Upper lobe of left lung (tissue), 6 donors: Measurements from ENCODE around the gene LANCL3. TPM values are rescaled to one million over a fixed set of nuclear protein-coding genes. Genes with fewer than 3 reads are reported as not detected.

ENCODE experiments used
- ATAC-seq, 2 donors: fragments of 200-7000 bp; cut with Tn5 transposase; one replicate each; pipeline ENCODE4 v1.9.1; 2022; ENCODE audit warnings: mild to moderate bottlenecking in 2 of 2, moderate library complexity in 2 of 2; ENCODE audit not compliant: low FRiP score in 2 of 2
- DNase-seq, 2 donors: peaks; one replicate each; pipeline ENCODE4 v3.0.0-alpha.2; 2019 to 2020
- H3K27ac ChIP-seq, 4 donors: fragments of 200-600 bp; sonication (generic); one replicate each; pipeline ENCODE4 v1.5.1; 2016 to 2019
- H3K27me3 ChIP-seq, 4 donors: fragments of 200-600 bp; sonication (generic); one replicate each; pipeline ENCODE4 v1.5.1; 2017 to 2019
- H3K36me3 ChIP-seq, 4 donors: fragments of 200-600 bp; sonication (generic); one replicate each; pipeline ENCODE4 v1.5.1; 2016 to 2019
- H3K4me1 ChIP-seq, 4 donors: fragments of 200-600 bp; sonication (generic); one replicate each; pipeline ENCODE4 v1.5.1; 2018 to 2019
- H3K4me3 ChIP-seq, 4 donors: fragments of 200-600 bp; sonication (generic); one replicate each; pipeline ENCODE4 v1.5.1; 2017 to 2019; ENCODE audit warnings: mild to moderate bottlenecking in 2 of 4, moderate library complexity in 1 of 4
- H3K9me3 ChIP-seq, 4 donors: fragments of 200-600 bp; sonication (generic); one replicate each; pipeline ENCODE4 v1.5.1; 2018 to 2019
- EP300 ChIP-seq, 4 donors: sonication (generic); formaldehyde crosslinking; IDR thresholded peaks; one replicate each; pipeline ENCODE4 v1.5.1; 2017; ENCODE audit warnings: antibody characterized with exemption in 4 of 4, control low read depth in 2 of 4
- POLR2A ChIP-seq, 4 donors: fragments of 450-650 bp; IDR thresholded peaks; one replicate each; pipeline ENCODE4 v1.5.1; 2016 to 2017; ENCODE audit warnings: antibody characterized with exemption in 4 of 4, mild to moderate bottlenecking in 2 of 4
- POLR2AphosphoS5 ChIP-seq, 2 donors: sonication (generic); formaldehyde crosslinking; IDR thresholded peaks; one replicate each; pipeline ENCODE4 v1.5.1; 2017; ENCODE audit warnings: antibody characterized with exemption in 2 of 2
- WGBS, 2 donors: methylation state at CpG; one replicate each; pipeline ENCODE4 v1.1.5; 2017 to 2018; 5-methylcytosine and 5-hydroxymethylcytosine counted together
- total RNA-seq, 6 donors: library from RNA; depleted of rRNA in 4 of 6; stranded (reverse); fragments of >200 nt in 4 of 6; gene quantifications; one replicate each; pipeline versions ENCODE4 v1.1.0 to v1.2.1, GENCODE V29; 2016 to 2021
- TF ChIP-seq, protein P1 (sequence below), 6 experiments: fragments of 450-650 bp in 4 of 6; fragments of 200-600 bp in 2 of 6; sonication (generic) in 2 of 6; IDR thresholded peaks; one replicate each; pipeline ENCODE4 v1.5.1; 2016 to 2019; ENCODE audit warnings: antibody characterized with exemption in 6 of 6
- donor health status: DM: no; HTN: no; CAD: no; lungs with moderate emphysema.
- donor health status: DM: no; HTN: yes; CAD: no; lungs with severe emphysema.

The LANCL3 gene
- total RNA-seq, 6 donors from 2014 or later = 0.84 to 2.9 (median 1.8) TPM

DNA sequence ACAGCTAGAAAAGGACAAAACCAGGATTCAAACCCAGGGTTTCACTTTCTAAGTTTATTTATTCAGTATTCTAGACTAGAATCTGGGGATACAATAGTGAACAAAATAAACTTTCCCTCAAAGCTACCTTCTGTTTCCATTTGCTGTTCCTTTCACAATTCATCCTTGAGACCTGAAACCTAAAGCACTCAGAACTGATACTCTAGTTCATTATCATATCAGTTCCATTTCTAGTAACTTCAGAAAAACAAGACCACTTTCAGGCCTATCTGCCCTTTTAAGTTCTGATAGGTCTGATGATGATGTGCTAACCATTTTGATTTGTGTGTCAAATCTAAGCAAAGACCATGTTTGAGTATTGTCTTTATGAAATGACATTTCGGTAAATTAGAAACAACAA lies 106.3 kb downstream of the LANCL3 start:
- ATAC-seq (no peak), DNase-seq (no peak)
- no peaks in the 10 kb centered on the region for H3K4me1 ChIP-seq
- H3K36me3 ChIP-seq = no peaks in the 10 kb centered on the region
- H3K4me3 ChIP-seq = no peak overlapping the region
- H3K9me3 ChIP-seq = no peaks in the 10 kb centered on the region
- 83 to 89% methylated on average over 1 of the region's 1 CpG for WGBS, 2 donors
- no peaks in the 10 kb centered on the region for H3K27me3 ChIP-seq
- no peak overlapping the region for H3K27ac ChIP-seq
- TF ChIP-seq POLR2A (IDR thresholded peaks at IDR 0.05) (no peak), POLR2AphosphoS5 (IDR thresholded peaks at IDR 0.05) (no peak)
- TF ChIP-seq, protein P1, sequence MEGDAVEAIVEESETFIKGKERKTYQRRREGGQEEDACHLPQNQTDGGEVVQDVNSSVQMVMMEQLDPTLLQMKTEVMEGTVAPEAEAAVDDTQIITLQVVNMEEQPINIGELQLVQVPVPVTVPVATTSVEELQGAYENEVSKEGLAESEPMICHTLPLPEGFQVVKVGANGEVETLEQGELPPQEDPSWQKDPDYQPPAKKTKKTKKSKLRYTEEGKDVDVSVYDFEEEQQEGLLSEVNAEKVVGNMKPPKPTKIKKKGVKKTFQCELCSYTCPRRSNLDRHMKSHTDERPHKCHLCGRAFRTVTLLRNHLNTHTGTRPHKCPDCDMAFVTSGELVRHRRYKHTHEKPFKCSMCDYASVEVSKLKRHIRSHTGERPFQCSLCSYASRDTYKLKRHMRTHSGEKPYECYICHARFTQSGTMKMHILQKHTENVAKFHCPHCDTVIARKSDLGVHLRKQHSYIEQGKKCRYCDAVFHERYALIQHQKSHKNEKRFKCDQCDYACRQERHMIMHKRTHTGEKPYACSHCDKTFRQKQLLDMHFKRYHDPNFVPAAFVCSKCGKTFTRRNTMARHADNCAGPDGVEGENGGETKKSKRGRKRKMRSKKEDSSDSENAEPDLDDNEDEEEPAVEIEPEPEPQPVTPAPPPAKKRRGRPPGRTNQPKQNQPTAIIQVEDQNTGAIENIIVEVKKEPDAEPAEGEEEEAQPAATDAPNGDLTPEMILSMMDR (IDR thresholded peaks at IDR 0.05) = no peak

GRCh38 chrX:37678574-37678973 lies 107.1 kb downstream of the LANCL3 start:
- H3K36me3 ChIP-seq = no peaks in the 10 kb centered on the region
- no peaks in the 10 kb centered on the region for H3K4me1 ChIP-seq
- H3K27me3 ChIP-seq = no peaks in the 10 kb centered on the region
- H3K27ac ChIP-seq = no peak overlapping the region
- DNase-seq = no peak
- no peaks in the 10 kb centered on the region for H3K9me3 ChIP-seq
- TF ChIP-seq EP300 (IDR thresholded peaks at IDR 0.05) (no peak), POLR2AphosphoS5 (IDR thresholded peaks at IDR 0.05) (no peak), POLR2A (IDR thresholded peaks at IDR 0.05) (no peak)
- TF ChIP-seq, protein P1 (IDR thresholded peaks at IDR 0.05) = no peak
- WGBS, 2 donors = 76 to 94% methylated on average over 1 of the region's 1 CpG
- ATAC-seq = no peak
- H3K4me3 ChIP-seq = no peak overlapping the region

- Histone ChIP-seq H3K4me3 (no peak overlapping the region), H3K4me1 (no peaks in the 10 kb centered on the region), H3K27me3 (no peaks in the 10 kb centered on the region), H3K9me3 (no peaks in the 10 kb centered on the region), H3K27ac (no peak overlapping the region), H3K36me3 (no peaks in the 10 kb centered on the region)
- TF ChIP-seq EP300 (IDR thresholded peaks at IDR 0.05) (no peak), POLR2AphosphoS5 (IDR thresholded peaks at IDR 0.05) (no peak), POLR2A (IDR thresholded peaks at IDR 0.05) (no peak)
- TF ChIP-seq, protein P1 (IDR thresholded peaks at IDR 0.05) = no peak
- no peak for DNase-seq
- ATAC-seq = no peak
- WGBS, 2 donors = 45 to 73% methylated on average over 1 of the region's 1 CpG
These were observed 107.8 kb downstream of the LANCL3 start for GRCh38 chrX:37679230-37679629.

DNA sequence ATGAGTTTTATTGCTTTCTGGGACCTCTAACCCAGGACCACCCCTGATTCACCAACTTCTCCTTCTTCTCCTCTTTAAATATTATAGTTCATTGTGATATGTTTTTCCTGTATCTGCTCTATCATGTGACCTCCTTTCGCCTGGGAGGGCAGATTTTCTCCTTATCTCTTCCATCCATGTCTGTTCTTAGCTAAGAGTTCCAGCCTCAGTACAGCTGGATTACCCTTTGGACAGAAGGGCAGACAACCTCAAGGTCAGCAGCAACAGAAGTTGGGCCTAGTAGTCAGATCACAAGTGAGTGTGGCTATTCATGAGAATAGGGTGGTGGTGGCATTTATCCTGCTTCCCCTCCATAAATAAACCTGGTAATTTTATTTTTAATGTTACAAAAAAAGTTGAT lies 108.4 kb downstream of the LANCL3 start:
- no peaks in the 10 kb centered on the region for H3K27me3 ChIP-seq
- no peak for DNase-seq

DNA sequence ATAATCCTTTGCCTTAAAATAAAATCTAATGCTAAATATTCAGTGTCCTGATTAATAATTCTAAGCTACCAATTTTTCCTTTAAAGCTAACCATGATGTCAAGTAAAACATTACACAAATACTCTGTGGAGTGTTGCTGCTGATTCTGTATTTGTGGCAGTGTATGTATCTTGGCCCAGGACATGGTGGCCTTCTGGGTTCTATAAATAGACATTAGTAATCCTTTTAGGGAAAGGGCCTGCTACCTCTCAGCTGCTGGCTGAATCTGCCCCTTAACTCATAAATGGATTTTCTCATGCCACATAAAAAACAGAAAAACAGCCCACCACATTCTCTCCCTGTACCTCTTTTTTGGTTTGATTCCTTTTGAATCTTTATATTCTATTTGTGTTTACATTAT lies 113.0 kb downstream of the LANCL3 start:
- ATAC-seq = no peak
- Histone ChIP-seq H3K4me3 (no peak overlapping the region), H3K27me3 (no peaks in the 10 kb centered on the region), H3K9me3 (no peaks in the 10 kb centered on the region), H3K4me1 (peaks cover 0 to 10% (median 0%) of the 10 kb centered on the region in 4 donors), H3K27ac (no peak overlapping the region), H3K36me3 (no peaks in the 10 kb centered on the region)
- TF ChIP-seq EP300 (IDR thresholded peaks at IDR 0.05) = no peak
- no peak for TF ChIP-seq POLR2AphosphoS5 (IDR thresholded peaks at IDR 0.05)
- TF ChIP-seq POLR2A (IDR thresholded peaks at IDR 0.05) = no peak
- TF ChIP-seq, protein P1 (IDR thresholded peaks at IDR 0.05) = no peak
- DNase-seq = no peak

More for the DNA sequence above, 108.4 kb downstream of the LANCL3 start:
- ATAC-seq = no peak
- H3K4me3 ChIP-seq = no peak overlapping the region
- TF ChIP-seq POLR2AphosphoS5 (IDR thresholded peaks at IDR 0.05) (no peak), EP300 (IDR thresholded peaks at IDR 0.05) (no peak), POLR2A (IDR thresholded peaks at IDR 0.05) (no peak)
- TF ChIP-seq, protein P1 (IDR thresholded peaks at IDR 0.05) = no peak
- no peaks in the 10 kb centered on the region for H3K9me3 ChIP-seq
- H3K36me3 ChIP-seq = no peaks in the 10 kb centered on the region
- H3K4me1 ChIP-seq = no peaks in the 10 kb centered on the region
- 64 to 81% methylated on average over 1 of the region's 1 CpG for WGBS, 2 donors
- H3K27ac ChIP-seq = no peak overlapping the region
